Measurements from ENCODE around the gene MAGEB3. TPM values are rescaled to one million over a fixed set of nuclear protein-coding genes. Genes with fewer than 3 reads are reported as not detected.

Gene MAGEB3
- total RNA-seq, 4 donors from 2014 or later: not detected

GRCh38 chrX:30220661-30221060 lies 9.8 kb upstream of the MAGEB3 start:
- WGBS, 2 donors (ENCODE audit: low coverage in 1 of 2): 72 to 97% methylated on average over 4 to 5 of the region's 5 CpGs
- no peak for ATAC-seq
- H3K4me3 ChIP-seq: no peak overlapping the region
- H3K27me3 ChIP-seq: no peaks in the 10 kb centered on the region
- no peaks in the 10 kb centered on the region for H3K36me3 ChIP-seq
- no peaks in the 10 kb centered on the region for H3K4me1 ChIP-seq
- no peak overlapping the region for H3K27ac ChIP-seq
- TF ChIP-seq CTCF (IDR thresholded peaks at IDR 0.05): no peak
- no peak for TF ChIP-seq POLR2AphosphoS5 (IDR thresholded peaks at IDR 0.05)
- TF ChIP-seq EP300 (IDR thresholded peaks at IDR 0.05): no peak
- no peak for TF ChIP-seq POLR2A (IDR thresholded peaks at IDR 0.05)
- no peaks in the 10 kb centered on the region for H3K9me3 ChIP-seq

DNA sequence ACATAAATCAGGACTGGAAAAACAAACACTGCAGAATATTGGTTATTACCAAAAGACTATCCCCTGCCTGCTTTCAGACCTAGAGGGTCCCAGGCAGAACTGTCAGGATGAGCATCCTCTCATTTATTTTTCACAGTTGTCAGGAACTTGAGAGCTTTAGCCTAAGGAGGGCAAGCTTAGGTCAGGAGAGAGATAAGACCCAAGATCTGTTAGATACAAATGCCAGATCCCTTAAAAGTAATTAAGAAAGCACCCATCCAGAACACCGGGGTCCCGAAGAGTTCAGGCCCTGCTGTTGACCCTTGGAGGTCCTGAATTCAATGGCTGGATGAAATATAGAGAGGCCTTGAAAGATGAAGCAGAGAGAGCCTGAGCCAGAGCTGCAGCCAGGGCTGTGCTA lies 5.9 kb upstream of the MAGEB3 start:
- Histone ChIP-seq H3K27me3 (no peaks in the 10 kb centered on the region), H3K9me3 (no peaks in the 10 kb centered on the region), H3K36me3 (no peaks in the 10 kb centered on the region), H3K27ac (no peak overlapping the region), H3K4me1 (no peaks in the 10 kb centered on the region), H3K4me3 (no peak overlapping the region)
- ATAC-seq: no peak
- 30 to 79% methylated on average over 2 of the region's 2 CpGs for WGBS, 2 donors (ENCODE audit: low coverage in 1 of 2)
- TF ChIP-seq POLR2A (IDR thresholded peaks at IDR 0.05): no peak
- no peak for TF ChIP-seq CTCF (IDR thresholded peaks at IDR 0.05)
- TF ChIP-seq EP300 (IDR thresholded peaks at IDR 0.05): no peak
- no peak for TF ChIP-seq POLR2AphosphoS5 (IDR thresholded peaks at IDR 0.05)

DNA sequence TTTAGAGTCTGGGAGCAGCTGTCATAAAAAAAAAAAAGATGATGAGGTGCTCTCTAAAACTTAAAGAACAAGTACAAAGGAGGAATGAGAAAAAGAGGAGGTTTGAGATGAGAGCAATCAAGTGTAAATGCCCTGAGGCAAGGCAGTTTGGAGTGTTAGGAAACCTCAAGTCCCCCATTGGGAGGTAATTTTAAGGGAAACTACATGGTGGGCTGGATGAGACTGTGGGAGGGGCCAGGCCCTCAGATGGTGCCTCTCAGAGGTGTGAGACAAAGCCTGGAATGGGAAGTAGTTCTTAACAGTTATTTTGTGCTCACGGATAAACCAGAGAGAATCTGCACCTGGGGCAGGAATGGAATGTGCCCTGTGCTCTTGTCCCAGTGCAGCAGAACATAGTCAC lies 1.9 kb upstream of the MAGEB3 start:
- no peaks in the 10 kb centered on the region for H3K4me1 ChIP-seq
- no peaks in the 10 kb centered on the region for H3K27me3 ChIP-seq
- H3K9me3 ChIP-seq: no peaks in the 10 kb centered on the region
- TF ChIP-seq EP300 (IDR thresholded peaks at IDR 0.05) (no peak), CTCF (IDR thresholded peaks at IDR 0.05) (no peak), POLR2AphosphoS5 (IDR thresholded peaks at IDR 0.05) (no peak), POLR2A (IDR thresholded peaks at IDR 0.05) (no peak)
- no peaks in the 10 kb centered on the region for H3K36me3 ChIP-seq
- no peak overlapping the region for H3K27ac ChIP-seq
- WGBS, 2 donors (ENCODE audit: low coverage in 1 of 2): 67% methylated on average over 1 of the region's 1 CpG; no CpG with 5 or more reads in 1 of the 2 donors
- ATAC-seq: no peak
- no peak overlapping the region for H3K4me3 ChIP-seq

GRCh38 chrX:30241724-30242415 lies 11.4 kb downstream of the MAGEB3 start, which contains the start of gene MAGEB4:
Gene MAGEB4 (plus strand): TSS chrX:30242000. CDS start chrX:30242136, 136 bp downstream.
- Histone ChIP-seq H3K27ac (no peak within 1 kb of the TSS), H3K9me3 (no peaks in the 10 kb centered on the region), H3K27me3 (no peaks in the 10 kb centered on the region), H3K4me1 (no peaks in the 10 kb centered on the region), H3K4me3 (no peak within 1 kb of the TSS), H3K36me3 (no peaks in the 10 kb centered on the region)
- no peak for ATAC-seq
- WGBS, 2 donors (ENCODE audit: low coverage in 1 of 2): 83 to 86% methylated on average over 2 of the region's 10 CpGs
- TF ChIP-seq POLR2AphosphoS5 (IDR thresholded peaks at IDR 0.05) (no peak), EP300 (IDR thresholded peaks at IDR 0.05) (no peak), POLR2A (IDR thresholded peaks at IDR 0.05) (no peak), CTCF (IDR thresholded peaks at IDR 0.05) (no peak)

Measured in gastroesophageal sphincter (tissue), 4 donors.